Muscle of leg (tissue), 11 donors: Measurements from ENCODE around the gene ASL. TPM values are rescaled to one million over a fixed set of nuclear protein-coding genes. Genes with fewer than 3 reads are reported as not detected.
"Not testable (repeated sequence)": the region's sequence is repeated elsewhere in the genome, so short reads cannot be mapped to it uniquely, and the experiment has no call there.

Experiments
- DNase-seq: peaks from one replicate; pipeline ENCODE4 v3.0.0; 2013
- H3K27ac ChIP-seq: one replicate; pipeline ENCODE4 v1.5.1; 2013; ENCODE audit warnings: mild to moderate bottlenecking, low read length, control low read depth
- H3K27me3 ChIP-seq: one replicate; pipeline ENCODE4 v1.6.1; 2013; ENCODE audit warnings: low read length; ENCODE audit not compliant: control insufficient read depth, insufficient read depth
- H3K36me3 ChIP-seq: one replicate; pipeline ENCODE4 v1.6.1; 2013; ENCODE audit warnings: low read length; ENCODE audit not compliant: control insufficient read depth, insufficient read depth
- H3K4me1 ChIP-seq: one replicate; pipeline ENCODE4 v1.6.1; 2013; ENCODE audit warnings: low read length; ENCODE audit not compliant: control insufficient read depth, insufficient read depth
- H3K4me3 ChIP-seq: one replicate; pipeline ENCODE4 v1.5.1; 2013; ENCODE audit warnings: low read length, control low read depth
- H3K9me3 ChIP-seq: replicated peaks from 2 replicates; pipeline ENCODE4 v1.6.1; 2013; ENCODE audit warnings: low read depth, low read length; ENCODE audit not compliant: control insufficient read depth
- WGBS: methylation state at CpG from one replicate; pipeline ENCODE4 v1.1.5; 2013; ENCODE audit warnings: missing lambda C conversion rate; ENCODE audit not compliant: insufficient coverage; 5-methylcytosine and 5-hydroxymethylcytosine counted together
- polyA plus RNA-seq, 8 donors: library from polyadenylated mRNA; unstranded; fragments of 120-200 nt; gene quantifications; one replicate each; pipeline versions ENCODE4 v1.2.1 to v1.2.3, GENCODE V29; 2013; ENCODE audit warnings: inconsistent platforms in 1 of 8, low replicate concordance in 1 of 8; ENCODE audit not compliant: insufficient read length in 8 of 8, insufficient read depth in 1 of 8
- total RNA-seq: library from RNA; stranded (reverse); fragments of 120-200 nt; gene quantifications from one replicate; pipeline ENCODE4 v1.2.4, GENCODE V29; 2013

Gene ASL
- total and polyA plus RNA-seq, 9 donors = 9.7 to 20.8 (median 12.9) TPM

- no peak for DNase-seq
- no peaks in the 10 kb centered on the region for H3K36me3 ChIP-seq
- H3K27me3 ChIP-seq = no peaks in the 10 kb centered on the region
- H3K4me3 ChIP-seq = no peak overlapping the region
- 80% methylated on average over 1 of the region's 3 CpGs for WGBS
- H3K27ac ChIP-seq = no peak overlapping the region
- no peaks in the 10 kb centered on the region for H3K9me3 ChIP-seq
- H3K4me1 ChIP-seq = peaks cover 9% of the 10 kb centered on the region
These were observed 43.0 kb downstream of the ASL start for GRCh38 chr7:66118603-66119002.

- no peaks in the 10 kb centered on the region for H3K9me3 ChIP-seq
- WGBS = 75% methylated on average over 2 of the region's 4 CpGs
- no peak overlapping the region for H3K4me3 ChIP-seq
- no peaks in the 10 kb centered on the region for H3K27me3 ChIP-seq
- no peak overlapping the region for H3K27ac ChIP-seq
- peaks cover 9% of the 10 kb centered on the region for H3K4me1 ChIP-seq
- H3K36me3 ChIP-seq = no peaks in the 10 kb centered on the region
- no peak for DNase-seq
These were observed 43.7 kb downstream of the ASL start for GRCh38 chr7:66119245-66119850.

- H3K36me3 ChIP-seq = no peaks in the 10 kb centered on the region
- no peaks in the 10 kb centered on the region for H3K9me3 ChIP-seq
- no peak overlapping the region for H3K27ac ChIP-seq
- WGBS = 88% methylated on average over 3 of the region's 9 CpGs
- no peak for DNase-seq
- H3K27me3 ChIP-seq = no peaks in the 10 kb centered on the region
- H3K4me3 ChIP-seq = no peak overlapping the region
- no peaks in the 10 kb centered on the region for H3K4me1 ChIP-seq
These were observed 47.5 kb downstream of the ASL start for GRCh38 chr7:66123175-66123528.

GRCh38 chr7:66124569-66124861 lies 48.9 kb downstream of the ASL start:
- H3K27ac ChIP-seq, H3K4me1 ChIP-seq, DNase-seq, H3K9me3 ChIP-seq, H3K27me3 ChIP-seq, H3K36me3 ChIP-seq, H3K4me3 ChIP-seq: not testable (repeated sequence)
- WGBS = no CpG with 5 or more reads among the region's 5 CpGs

GRCh38 chr7:66125052-66125694 lies 49.6 kb downstream of the ASL start:
- Histone ChIP-seq H3K27me3 (no peaks in the 10 kb centered on the region), H3K36me3 (no peaks in the 10 kb centered on the region), H3K9me3 (no peaks in the 10 kb centered on the region), H3K4me1 (no peaks in the 10 kb centered on the region), H3K27ac (no peak overlapping the region), H3K4me3 (no peak overlapping the region)
- no peak for DNase-seq
- WGBS = no CpG with 5 or more reads among the region's 4 CpGs

GRCh38 chr7:66125781-66126352 lies 50.2 kb downstream of the ASL start:
- H3K27me3 ChIP-seq, H3K36me3 ChIP-seq, H3K27ac ChIP-seq, DNase-seq, H3K4me1 ChIP-seq, H3K4me3 ChIP-seq, H3K9me3 ChIP-seq: not testable (repeated sequence)
- WGBS = 83% methylated on average over 5 of the region's 6 CpGs

- H3K27me3 ChIP-seq, H3K4me3 ChIP-seq, DNase-seq, H3K4me1 ChIP-seq, H3K27ac ChIP-seq, H3K9me3 ChIP-seq: not testable (repeated sequence)
- 100% methylated on average over 2 of the region's 3 CpGs for WGBS
- H3K36me3 ChIP-seq = peaks cover 10% of the 10 kb centered on the region
These were observed 51.6 kb downstream of the ASL start for GRCh38 chr7:66127172-66127571.

GRCh38 chr7:66138994-66139752 lies 63.6 kb downstream of the ASL start:
- DNase-seq = no peak
- Histone ChIP-seq H3K27ac (no peak overlapping the region), H3K4me1 (peaks cover 4% of the 10 kb centered on the region), H3K27me3 (no peaks in the 10 kb centered on the region), H3K9me3 (no peaks in the 10 kb centered on the region), H3K4me3 (no peak overlapping the region), H3K36me3 (peaks cover 37% of the 10 kb centered on the region)
- 80% methylated on average over 1 of the region's 8 CpGs for WGBS

- peaks cover 47% of the 10 kb centered on the region for H3K36me3 ChIP-seq
- WGBS = no CpG with 5 or more reads among the region's 4 CpGs
These were observed 65.3 kb downstream of the ASL start for GRCh38 chr7:66140924-66141323.

GRCh38 chr7:66142334-66142733 lies 66.7 kb downstream of the ASL start:
- H3K4me1 ChIP-seq = peaks cover 21% of the 10 kb centered on the region
- no peaks in the 10 kb centered on the region for H3K9me3 ChIP-seq
- 82% methylated on average over 2 of the region's 3 CpGs for WGBS
- no peak overlapping the region for H3K4me3 ChIP-seq
- no peaks in the 10 kb centered on the region for H3K27me3 ChIP-seq
- DNase-seq = peak; percentile 42
- peaks cover 44% of the 10 kb centered on the region for H3K36me3 ChIP-seq
- peak overlapping the region; percentile 33 for H3K27ac ChIP-seq

More at GRCh38 chr7:66140924-66141323, 65.3 kb downstream of the ASL start:
- Histone ChIP-seq H3K4me1 (peaks cover 17% of the 10 kb centered on the region), H3K4me3 (no peak overlapping the region), H3K27ac (no peak overlapping the region), H3K9me3 (no peaks in the 10 kb centered on the region), H3K27me3 (no peaks in the 10 kb centered on the region)
- DNase-seq = peak; percentile 90
